Stimulated activated memory B cell treated with anti-CD40 and anti-IgM and Interleukin-4, amounts not matched to agents 10 μg/mL and 1 μg/mL and 100 μg/mL, for 72 hours (primary cell): ENCODE measurements around the gene ROPN1L.

Experiments
- ATAC-seq: fragments of 150-1000 bp; cut with Tn5 transposase; 2 replicates; pipeline ENCODE4 v1.10.0; 2021
- H3K27ac Mint-ChIP-seq: one replicate; pipeline ENCODE4 v1.8.0; 2022; ENCODE audit warnings: mild to moderate bottlenecking, mixed read lengths
- H3K27me3 Mint-ChIP-seq: one replicate; pipeline ENCODE4 v1.8.0; 2022; ENCODE audit warnings: mixed read lengths
- H3K36me3 Mint-ChIP-seq: one replicate; pipeline ENCODE4 v1.8.0; 2022; ENCODE audit warnings: mixed read lengths
- H3K4me1 Mint-ChIP-seq: one replicate; pipeline ENCODE4 v1.8.0; 2022; ENCODE audit warnings: mixed read lengths
- H3K4me3 Mint-ChIP-seq: one replicate; pipeline ENCODE4 v1.8.0; 2022; ENCODE audit warnings: mild to moderate bottlenecking, moderate library complexity, mixed read lengths
- H3K9me3 Mint-ChIP-seq: one replicate; pipeline ENCODE4 v1.8.0; 2022; ENCODE audit warnings: mixed read lengths

ROPN1L gene

DNA sequence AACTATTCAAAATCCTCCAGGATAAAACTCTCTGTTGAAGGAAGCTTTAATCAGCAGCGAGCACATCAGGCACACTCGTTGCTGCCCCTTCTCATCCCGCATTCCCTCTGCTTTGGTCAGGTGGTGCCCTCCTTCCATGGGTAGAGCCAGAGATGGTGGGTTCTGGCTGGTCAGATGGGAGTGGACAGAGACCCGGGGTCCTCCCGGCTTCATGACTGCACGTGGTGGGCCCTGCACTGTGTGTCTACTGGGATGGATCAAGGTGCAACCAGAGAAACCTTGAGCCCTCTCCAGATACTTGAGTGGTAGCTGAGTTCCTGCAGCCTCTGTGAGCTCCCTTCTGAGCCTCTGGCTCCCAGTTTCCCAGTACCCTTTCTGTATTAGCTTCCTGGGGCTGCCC is 36.3 kb downstream of the ROPN1L start:
- no peaks in the 10 kb centered on the region for H3K36me3 Mint-ChIP-seq
- H3K27me3 Mint-ChIP-seq: no peaks in the 10 kb centered on the region
- no peak for ATAC-seq
- H3K27ac Mint-ChIP-seq: no peak overlapping the region
- H3K9me3 Mint-ChIP-seq: peaks cover 6% of the 10 kb centered on the region
- no peak overlapping the region for H3K4me3 Mint-ChIP-seq
- peaks cover 23% of the 10 kb centered on the region for H3K4me1 Mint-ChIP-seq

DNA sequence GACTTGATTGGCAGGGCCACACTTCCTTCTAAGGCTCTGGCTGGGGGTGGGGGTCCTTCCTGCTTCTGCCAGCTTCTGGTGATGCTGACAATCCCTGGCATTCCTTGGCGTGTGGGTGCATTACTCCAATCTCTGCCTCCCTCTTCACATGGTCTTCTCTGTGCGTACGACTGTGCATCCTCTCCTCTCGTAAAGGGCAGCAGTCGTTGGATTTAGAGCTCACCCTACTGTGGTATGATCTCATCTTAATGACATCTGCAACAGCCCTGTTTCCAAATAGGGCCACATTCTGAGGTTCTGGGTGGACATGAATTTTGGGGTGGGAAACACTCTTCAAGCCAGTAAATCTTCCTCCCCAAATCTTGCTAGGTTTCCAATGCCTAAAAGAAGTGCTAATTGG is 36.8 kb downstream of the ROPN1L start:
- Mint-ChIP-seq H3K27ac (no peak overlapping the region), H3K4me3 (no peak overlapping the region), H3K36me3 (no peaks in the 10 kb centered on the region), H3K9me3 (peaks cover 6% of the 10 kb centered on the region), H3K4me1 (peaks cover 23% of the 10 kb centered on the region), H3K27me3 (no peaks in the 10 kb centered on the region)
- no peak for ATAC-seq

DNA sequence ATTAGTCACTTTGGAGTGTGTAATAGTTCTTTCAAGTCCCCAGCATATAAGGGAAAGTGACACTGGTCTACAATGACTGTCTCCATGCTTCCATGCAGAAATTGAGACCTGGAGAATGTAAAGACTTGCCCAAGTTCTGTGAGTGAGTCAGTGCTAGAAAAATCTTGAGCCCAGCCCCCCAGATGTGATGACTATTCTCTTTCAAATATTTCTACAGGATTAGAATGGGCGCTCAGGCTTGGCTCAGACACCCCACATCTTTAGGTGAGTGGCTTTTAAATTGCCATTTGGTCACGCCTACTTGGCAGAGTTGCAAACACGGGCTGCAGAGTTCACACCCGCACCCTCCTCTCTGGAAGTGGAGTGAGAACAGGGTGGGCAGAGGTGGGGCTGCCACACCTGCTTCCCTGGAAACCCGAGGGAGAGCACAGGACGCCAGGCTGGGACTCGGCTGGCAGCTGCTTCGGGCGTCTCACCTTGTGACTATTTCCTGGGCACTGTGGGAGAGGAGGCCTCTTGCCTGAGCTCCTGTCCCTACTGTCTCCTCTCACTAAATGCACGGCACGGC is 37.6 kb downstream of the ROPN1L start:
- Mint-ChIP-seq H3K4me1 (peaks cover 23% of the 10 kb centered on the region), H3K9me3 (peaks cover 6% of the 10 kb centered on the region), H3K27ac (no peak overlapping the region), H3K4me3 (no peak overlapping the region), H3K27me3 (no peaks in the 10 kb centered on the region), H3K36me3 (no peaks in the 10 kb centered on the region)
- ATAC-seq: no peak

DNA sequence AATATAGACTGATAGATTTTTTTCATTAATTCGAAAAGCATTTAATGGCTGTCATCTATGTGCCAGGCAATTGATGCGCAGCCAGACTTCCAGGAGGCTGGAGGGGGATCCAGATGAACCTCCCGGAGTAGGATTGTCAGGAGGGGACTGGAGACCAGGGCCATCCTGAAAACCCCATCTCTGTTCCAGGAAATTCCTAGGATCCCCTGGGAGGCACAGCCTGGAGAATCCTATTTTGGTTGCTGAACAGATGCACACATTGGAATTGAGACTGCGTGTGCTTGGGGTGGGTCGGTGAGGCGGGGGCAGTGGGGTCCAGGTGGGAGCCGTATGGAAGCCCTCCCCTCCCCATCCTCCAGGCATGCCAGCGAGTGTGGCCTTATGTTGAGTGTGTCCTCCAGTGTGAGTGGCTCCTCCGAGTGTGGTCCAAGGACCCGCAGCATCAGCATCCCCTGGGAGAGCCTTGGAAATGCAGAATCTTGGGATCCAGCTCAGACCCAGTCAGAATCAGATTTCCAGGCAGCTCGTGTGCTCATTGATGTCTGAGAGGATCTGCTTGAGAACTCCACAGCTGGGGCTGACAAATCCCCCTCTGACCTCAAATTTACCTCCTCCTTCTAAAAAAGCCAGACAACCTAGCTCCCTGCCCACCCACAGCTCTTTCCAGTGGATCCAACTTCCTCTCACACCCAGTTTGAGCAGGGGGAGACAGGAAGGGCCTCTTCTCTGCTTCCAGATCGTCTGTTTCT is 38.7 kb downstream of the ROPN1L start:
- ATAC-seq: no peak

DNA sequence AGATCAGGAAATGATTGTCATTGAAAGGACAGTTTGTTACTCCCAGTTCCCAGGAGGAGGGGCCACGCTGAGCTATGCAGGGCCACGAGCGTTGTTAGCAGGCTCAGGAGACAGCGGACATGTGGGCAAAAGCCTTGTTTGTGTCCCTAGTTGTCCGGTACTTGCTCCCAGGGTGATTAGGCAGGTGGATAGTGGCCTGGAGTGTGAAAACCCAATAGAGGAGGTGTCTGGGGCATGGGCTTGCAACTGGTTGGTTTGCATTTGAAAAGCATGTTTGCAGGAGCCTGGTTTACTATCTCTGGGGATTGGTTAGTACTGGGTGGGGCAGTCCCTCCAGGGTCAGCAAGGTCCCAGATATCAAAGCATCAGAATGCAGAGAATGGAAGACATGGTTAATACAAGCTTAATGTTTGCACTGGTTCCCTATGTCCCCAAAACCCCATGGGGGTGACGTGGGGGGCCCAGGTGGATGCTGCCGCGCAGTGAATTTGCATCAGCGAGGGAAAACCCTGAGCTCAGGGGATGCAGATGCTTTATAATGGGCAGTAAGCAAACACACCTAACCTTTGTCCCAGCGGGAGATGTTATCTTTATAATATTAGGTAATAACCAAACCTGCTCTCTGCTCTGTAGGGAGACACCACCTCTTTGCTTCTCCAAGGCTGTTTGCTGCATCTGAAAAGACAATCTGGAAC is 39.7 kb downstream of the ROPN1L start:
- no peaks in the 10 kb centered on the region for H3K27me3 Mint-ChIP-seq
- no peak overlapping the region for H3K4me3 Mint-ChIP-seq
- no peaks in the 10 kb centered on the region for H3K36me3 Mint-ChIP-seq
- no peaks in the 10 kb centered on the region for H3K9me3 Mint-ChIP-seq
- peak; percentile 68 for ATAC-seq
- H3K4me1 Mint-ChIP-seq: peaks cover 27% of the 10 kb centered on the region
- peak overlapping the region; percentile 36 for H3K27ac Mint-ChIP-seq

More for the DNA sequence above, 38.7 kb downstream of the ROPN1L start:
- no peak overlapping the region for H3K27ac Mint-ChIP-seq
- H3K27me3 Mint-ChIP-seq: no peaks in the 10 kb centered on the region
- H3K4me1 Mint-ChIP-seq: peaks cover 27% of the 10 kb centered on the region
- no peaks in the 10 kb centered on the region for H3K9me3 Mint-ChIP-seq
- no peak overlapping the region for H3K4me3 Mint-ChIP-seq
- H3K36me3 Mint-ChIP-seq: no peaks in the 10 kb centered on the region

DNA sequence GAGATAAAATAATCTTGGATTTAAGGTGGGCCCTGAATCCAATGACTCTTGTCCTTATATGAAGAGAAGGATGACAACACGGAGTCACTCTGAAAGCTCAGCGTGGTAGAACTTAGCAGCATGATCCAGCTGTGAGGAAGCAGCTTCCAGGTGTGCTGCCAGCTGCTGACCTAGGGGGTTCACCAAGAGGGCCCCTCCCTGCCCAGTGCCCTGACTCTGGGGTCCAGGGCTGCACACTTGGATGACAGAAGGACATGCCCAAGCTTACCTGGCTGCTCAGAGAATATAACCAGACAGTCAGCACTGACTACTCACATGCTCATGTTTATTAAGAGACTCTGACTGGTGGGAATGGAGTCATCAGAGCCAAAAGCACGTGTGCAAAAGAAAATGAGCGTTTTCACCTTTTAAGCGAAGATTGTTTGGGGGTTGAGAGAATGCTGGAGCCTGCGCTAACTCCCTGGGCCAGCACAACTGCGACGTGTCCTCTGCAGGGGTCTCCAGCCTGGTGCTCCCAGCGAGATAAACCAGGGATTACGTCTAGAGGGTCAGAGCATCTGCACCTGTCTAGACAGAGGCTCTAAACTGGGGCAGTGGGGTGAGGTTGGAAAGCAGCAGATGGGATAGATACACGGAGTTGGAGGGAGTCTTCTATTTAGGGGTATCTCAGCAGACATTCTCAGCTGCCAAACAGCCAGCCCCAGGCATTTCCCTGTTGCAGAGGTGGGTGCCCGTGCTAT is 41.3 kb downstream of the ROPN1L start:
- Mint-ChIP-seq H3K27me3 (no peaks in the 10 kb centered on the region), H3K9me3 (no peaks in the 10 kb centered on the region), H3K27ac (no peak overlapping the region), H3K4me3 (no peak overlapping the region), H3K36me3 (no peaks in the 10 kb centered on the region), H3K4me1 (peaks cover 27% of the 10 kb centered on the region)
- ATAC-seq: no peak

DNA sequence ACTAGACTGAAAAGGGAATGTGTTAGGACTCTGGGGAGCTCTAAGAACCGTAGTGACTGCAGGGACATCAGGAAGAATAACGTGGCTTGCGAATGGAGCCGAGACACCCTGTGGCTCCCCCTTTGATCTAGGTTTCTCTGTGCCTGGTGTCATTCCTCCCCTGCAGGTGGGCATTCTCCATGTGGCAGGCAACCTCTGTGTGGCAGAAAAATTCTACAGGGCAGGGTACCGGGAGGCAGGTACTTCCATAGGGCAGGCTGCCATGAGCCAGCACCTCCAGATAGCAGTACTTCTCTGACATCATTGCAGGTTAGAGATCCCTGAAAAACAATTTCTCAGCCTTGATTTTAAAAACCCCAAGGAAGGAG is 43.1 kb downstream of the ROPN1L start:
- no peak for ATAC-seq
- no peak overlapping the region for H3K4me3 Mint-ChIP-seq
- no peaks in the 10 kb centered on the region for H3K36me3 Mint-ChIP-seq
- H3K27me3 Mint-ChIP-seq: no peaks in the 10 kb centered on the region
- H3K4me1 Mint-ChIP-seq: peaks cover 42% of the 10 kb centered on the region
- no peak overlapping the region for H3K27ac Mint-ChIP-seq
- no peaks in the 10 kb centered on the region for H3K9me3 Mint-ChIP-seq

DNA sequence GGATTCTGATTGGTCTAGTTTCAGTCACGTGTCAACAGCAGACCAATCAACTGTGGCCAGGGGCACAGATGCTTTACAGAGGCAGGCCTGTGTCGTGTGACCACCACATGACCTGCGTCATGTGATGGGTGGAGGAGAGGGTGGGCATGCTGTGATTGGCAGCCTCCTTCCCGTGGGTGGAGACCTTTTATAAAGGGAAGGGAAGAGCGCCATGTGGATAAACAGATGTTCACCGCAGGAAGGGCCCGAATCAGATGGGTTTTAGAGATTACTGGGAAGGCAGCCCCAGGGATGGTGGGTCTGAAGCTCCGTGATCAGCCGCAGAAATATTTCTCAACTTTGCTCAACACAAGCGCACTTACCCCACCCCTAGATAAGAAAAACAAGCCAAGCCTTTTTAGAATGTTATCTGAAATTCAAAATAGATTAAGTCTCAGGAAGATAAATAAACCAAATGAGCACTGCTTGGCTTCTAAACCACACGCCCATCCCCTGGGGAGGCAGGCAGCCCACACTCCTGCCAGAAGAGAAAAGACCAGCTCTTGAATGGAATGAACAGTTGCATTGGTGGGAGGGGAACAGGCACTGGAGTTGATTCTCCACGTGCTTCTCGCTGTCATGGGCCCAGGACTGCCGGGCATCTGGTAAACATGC is 43.6 kb downstream of the ROPN1L start:
- H3K4me3 Mint-ChIP-seq: no peak overlapping the region
- ATAC-seq: no peak
- peaks cover 47% of the 10 kb centered on the region for H3K4me1 Mint-ChIP-seq
- no peaks in the 10 kb centered on the region for H3K36me3 Mint-ChIP-seq
- no peak overlapping the region for H3K27ac Mint-ChIP-seq
- no peaks in the 10 kb centered on the region for H3K27me3 Mint-ChIP-seq
- H3K9me3 Mint-ChIP-seq: no peaks in the 10 kb centered on the region

DNA sequence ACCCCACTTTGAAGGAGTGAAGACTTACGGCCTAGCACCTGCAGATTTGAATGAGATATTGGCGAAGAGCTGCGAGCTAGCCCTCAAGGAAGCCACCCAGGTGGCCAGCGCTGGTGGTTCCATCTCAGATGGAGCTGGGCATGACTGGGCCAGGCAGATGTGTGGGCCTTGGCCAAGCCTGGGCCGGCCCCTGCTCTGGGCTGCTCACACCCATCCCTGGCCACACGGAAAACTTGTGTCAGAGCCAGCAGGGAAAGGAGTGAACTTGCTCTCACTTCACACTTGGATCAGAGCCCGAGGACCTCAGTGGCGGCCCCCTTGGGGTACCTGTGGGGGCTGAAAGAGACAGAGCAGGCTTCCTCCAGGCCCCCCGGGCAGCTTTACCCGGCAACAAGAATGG is 44.2 kb downstream of the ROPN1L start:
- Mint-ChIP-seq H3K4me3 (no peak overlapping the region), H3K27me3 (no peaks in the 10 kb centered on the region), H3K4me1 (peaks cover 48% of the 10 kb centered on the region), H3K36me3 (no peaks in the 10 kb centered on the region), H3K27ac (no peak overlapping the region), H3K9me3 (no peaks in the 10 kb centered on the region)
- ATAC-seq: no peak

DNA sequence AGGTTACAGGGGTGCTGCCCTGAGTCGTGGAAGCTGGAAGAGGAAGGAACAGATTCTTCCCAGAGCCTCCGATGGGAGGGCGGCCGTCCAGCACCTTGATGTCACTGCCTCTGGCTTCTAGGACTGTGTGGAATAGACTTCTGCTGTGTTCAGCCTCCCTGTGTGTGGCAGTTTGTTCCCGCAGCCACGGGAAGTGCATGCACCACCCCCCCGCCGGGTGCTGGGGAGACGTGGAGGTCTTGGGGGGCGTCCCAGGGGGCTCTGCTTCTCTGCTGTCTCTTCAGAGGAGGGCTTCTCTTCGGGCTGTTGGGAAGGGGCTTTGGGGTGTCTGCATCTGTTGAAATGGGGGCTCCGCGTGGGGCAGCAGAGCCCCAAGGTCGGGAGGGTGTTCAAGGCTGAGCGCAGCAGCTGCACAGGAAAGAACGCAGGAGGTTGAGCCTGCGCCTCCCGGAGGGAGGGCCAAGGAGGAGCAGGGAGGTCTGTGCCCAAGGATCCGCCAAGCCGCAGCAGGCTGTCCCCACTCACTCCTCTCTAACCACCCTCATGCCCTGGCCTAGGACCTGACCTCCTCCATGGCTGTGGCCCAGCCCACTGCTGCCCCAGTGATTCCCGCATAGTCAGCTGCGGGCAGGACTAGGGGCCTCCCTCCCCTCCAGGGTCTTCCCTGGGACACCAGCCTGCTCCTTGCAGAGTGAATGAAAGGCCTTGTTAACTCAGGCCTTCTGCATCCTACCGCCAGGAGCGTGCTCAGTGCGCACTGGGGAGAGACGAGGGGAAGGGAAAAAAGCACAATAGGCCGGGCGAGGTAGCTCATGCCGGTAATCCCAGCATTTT is 45.0 kb downstream of the ROPN1L start:
- Mint-ChIP-seq H3K36me3 (no peaks in the 10 kb centered on the region), H3K4me3 (no peak overlapping the region), H3K4me1 (peaks cover 47% of the 10 kb centered on the region), H3K27ac (no peak overlapping the region), H3K27me3 (no peaks in the 10 kb centered on the region), H3K9me3 (no peaks in the 10 kb centered on the region)
- ATAC-seq: no peak

DNA sequence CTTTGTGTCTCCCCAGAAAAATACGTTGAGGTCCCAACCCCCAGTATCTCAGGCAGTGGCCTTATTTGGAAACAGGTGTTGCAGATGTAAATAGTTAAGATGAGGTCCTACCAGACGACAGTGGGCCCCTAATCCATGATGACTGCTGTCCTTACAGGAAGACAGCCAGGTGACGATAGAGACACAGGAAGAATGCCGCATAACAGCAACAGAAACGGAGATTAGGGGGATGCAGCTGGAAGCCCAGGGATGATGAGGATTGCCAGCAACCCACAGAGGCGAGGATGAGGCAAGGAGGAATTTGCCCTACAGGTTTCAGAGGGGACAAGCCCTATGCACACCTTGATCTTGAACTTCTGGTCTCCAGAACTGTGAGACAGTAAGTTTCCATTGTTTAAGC is 46.5 kb downstream of the ROPN1L start:
- H3K9me3 Mint-ChIP-seq: no peaks in the 10 kb centered on the region
- no peaks in the 10 kb centered on the region for H3K36me3 Mint-ChIP-seq
- ATAC-seq: no peak
- peaks cover 49% of the 10 kb centered on the region for H3K4me1 Mint-ChIP-seq
- H3K27me3 Mint-ChIP-seq: no peaks in the 10 kb centered on the region
- no peak overlapping the region for H3K4me3 Mint-ChIP-seq
- no peak overlapping the region for H3K27ac Mint-ChIP-seq

DNA sequence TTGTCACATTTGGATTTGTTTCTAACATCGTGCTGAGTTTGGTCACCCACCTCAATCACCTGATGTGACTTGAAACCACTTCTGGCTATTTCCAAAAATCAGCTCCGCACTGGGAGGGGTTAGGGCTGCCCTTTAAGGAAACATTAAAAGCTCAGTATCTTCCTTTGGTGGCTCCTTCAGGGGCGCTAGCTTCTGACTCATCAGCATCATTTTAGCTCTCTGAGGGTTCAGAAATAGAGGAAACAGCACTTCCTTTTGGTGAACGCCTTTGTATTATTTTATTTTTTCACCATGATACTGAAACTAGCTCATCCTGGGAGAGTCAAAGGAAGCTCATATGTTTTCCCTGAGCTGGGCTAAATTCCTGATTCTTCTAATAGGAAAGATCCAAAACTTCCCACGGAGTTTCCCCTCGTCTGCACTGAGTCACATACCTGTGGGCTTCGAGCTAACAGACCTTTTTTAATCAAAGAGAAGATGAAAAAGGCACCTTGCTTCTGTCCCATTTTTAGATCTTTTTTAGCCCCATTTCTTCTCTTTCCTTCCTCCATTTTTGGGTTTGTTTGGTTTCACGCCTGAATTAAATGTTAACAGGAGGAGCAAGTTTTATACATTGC is 48.2 kb downstream of the ROPN1L start:
- ATAC-seq: peak; percentile 94
- H3K4me3 Mint-ChIP-seq: no peak overlapping the region
- H3K9me3 Mint-ChIP-seq: peaks cover 5% of the 10 kb centered on the region
- H3K4me1 Mint-ChIP-seq: peaks cover 60% of the 10 kb centered on the region
- no peaks in the 10 kb centered on the region for H3K27me3 Mint-ChIP-seq
- peaks cover 6% of the 10 kb centered on the region for H3K36me3 Mint-ChIP-seq
- peak overlapping the region; percentile 56 for H3K27ac Mint-ChIP-seq

DNA sequence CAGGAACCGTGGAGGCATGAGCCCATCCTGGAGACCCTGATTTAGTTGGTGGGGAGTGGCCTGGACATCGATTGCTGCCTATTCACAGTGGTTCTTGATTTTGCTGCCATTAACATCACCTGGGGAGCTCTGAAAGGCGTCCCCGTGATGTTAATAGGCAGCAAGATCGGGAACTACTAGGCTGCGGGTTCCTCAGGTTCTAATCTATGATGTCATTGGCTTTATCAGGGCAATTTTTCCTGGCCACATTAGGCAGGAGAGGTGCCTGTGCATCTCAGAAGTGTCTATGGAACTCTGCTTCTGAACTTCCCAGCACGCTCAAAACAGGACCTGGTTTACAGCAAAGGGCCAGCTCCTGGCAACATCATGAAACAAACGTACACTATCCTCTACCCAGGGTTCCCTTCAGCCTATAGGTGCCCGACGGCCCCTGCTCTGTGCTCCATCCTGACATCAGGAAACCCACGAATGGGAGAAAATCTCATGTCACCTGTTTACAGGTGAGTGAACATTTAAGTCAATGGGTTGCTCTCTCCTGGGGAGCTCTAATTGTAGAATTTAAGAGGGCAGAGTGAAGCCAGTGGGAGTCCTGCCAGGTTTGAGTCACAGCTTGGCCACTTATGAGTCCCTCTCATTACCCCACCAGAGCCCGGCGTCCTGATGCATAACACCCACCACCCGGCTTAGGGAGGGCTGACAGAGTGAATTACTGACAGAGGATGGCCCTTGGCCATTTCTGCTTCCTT is 49.4 kb downstream of the ROPN1L start:
- Mint-ChIP-seq H3K36me3 (peaks cover 6% of the 10 kb centered on the region), H3K27me3 (no peaks in the 10 kb centered on the region), H3K27ac (no peak overlapping the region), H3K4me3 (no peak overlapping the region), H3K9me3 (peaks cover 5% of the 10 kb centered on the region), H3K4me1 (peaks cover 56% of the 10 kb centered on the region)
- no peak for ATAC-seq

DNA sequence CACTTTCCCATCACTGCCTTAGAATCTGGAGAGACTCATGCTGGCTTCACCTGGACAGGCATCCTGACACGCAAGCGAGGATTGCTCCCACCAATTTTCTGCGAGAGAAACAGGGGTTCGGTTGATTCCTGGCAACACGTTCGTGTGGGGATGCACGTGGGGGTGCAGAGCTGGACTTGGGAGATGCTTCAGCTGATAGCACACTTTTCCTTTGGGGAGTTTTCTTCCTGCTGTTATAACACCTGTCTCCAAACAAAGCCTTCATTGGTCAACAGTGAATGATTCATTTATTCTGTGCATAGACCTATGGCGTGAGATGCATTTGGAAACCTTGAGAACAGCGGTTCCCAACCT is 50.0 kb downstream of the ROPN1L start:
- Mint-ChIP-seq H3K27ac (no peak overlapping the region), H3K9me3 (peaks cover 5% of the 10 kb centered on the region), H3K4me1 (peaks cover 56% of the 10 kb centered on the region), H3K36me3 (peaks cover 6% of the 10 kb centered on the region), H3K27me3 (no peaks in the 10 kb centered on the region), H3K4me3 (no peak overlapping the region)
- no peak for ATAC-seq
